Measurements from ENCODE around the gene ZNF354B. TPM values are rescaled to one million over a fixed set of nuclear protein-coding genes. Genes with fewer than 3 reads are reported as not detected.

Gene ZNF354B
- total RNA-seq (2021; fragmentation: NEBNext Ultra II Directional; extraction: Animal tissue kit (Norgen Biotek cat#: 25700)), result 1 to 10 TPM; 5.5 to 6.7 (median 6.1) TPM
- long read RNA-seq, partial matches to known transcripts, result 0 of 2 reads
- long read RNA-seq, other reads (novel, unspliced or antisense), result 1 of 2 reads

GRCh38 chr5:178859625-178860521, at the start of gene ZNF354B:
TSS of gene ZNF354B (plus strand) at chr5:178859953. CDS start at chr5:178861048, 1,095 bp downstream.
- peak; percentile 39 for TF ChIP-seq CTCF (IDR thresholded peaks at IDR 0.05)
- Mint-ChIP-seq H3K4me1 (ENCODE audit: low read depth) (peaks cover 19% of the 10 kb centered on the region), H3K4me3 (peak within 1 kb of the TSS; percentile 92), H3K27ac (peak within 1 kb of the TSS; percentile 70), H3K36me3 (ENCODE audit: low read depth) (peaks cover 22% of the 10 kb centered on the region), H3K9me3 (no peaks in the 10 kb centered on the region), H3K27me3 (ENCODE audit: insufficient read depth) (no peaks in the 10 kb centered on the region; the same call in 1 of the 2 replicates)
- DNase-seq, result peak; percentile 88

GRCh38 chr5:178817506-178817905, 42.2 kb upstream of the ZNF354B start:
- peaks cover 28% of the 10 kb centered on the region for H3K9me3 Mint-ChIP-seq
- no peak for DNase-seq
- H3K4me1 Mint-ChIP-seq (ENCODE audit: low read depth), result no peaks in the 10 kb centered on the region
- no peak overlapping the region for H3K4me3 Mint-ChIP-seq
- no peak for TF ChIP-seq CTCF (IDR thresholded peaks at IDR 0.05)
- H3K27ac Mint-ChIP-seq, result no peak overlapping the region
- no peaks in the 10 kb centered on the region; the same call in 1 of the 2 replicates for H3K27me3 Mint-ChIP-seq (ENCODE audit: insufficient read depth)
- 0 out of 2 replicates have a peak, but pooled peaks cover 6% of the 10 kb centered on the region for H3K36me3 Mint-ChIP-seq (ENCODE audit: low read depth)

GRCh38 chr5:178818094-178818493, 41.7 kb upstream of the ZNF354B start:
- no peak for TF ChIP-seq CTCF (IDR thresholded peaks at IDR 0.05)
- DNase-seq, result no peak
- Mint-ChIP-seq H3K4me1 (ENCODE audit: low read depth) (no peaks in the 10 kb centered on the region), H3K36me3 (ENCODE audit: low read depth) (0 out of 2 replicates have a peak, but pooled peaks cover 4% of the 10 kb centered on the region), H3K27ac (no peak overlapping the region), H3K27me3 (ENCODE audit: insufficient read depth) (no peaks in the 10 kb centered on the region; the same call in 1 of the 2 replicates), H3K4me3 (no peak overlapping the region), H3K9me3 (peaks cover 24% of the 10 kb centered on the region)

- no peak for TF ChIP-seq CTCF (IDR thresholded peaks at IDR 0.05)
- no peak for DNase-seq
Measured at GRCh38 chr5:178820001-178820400, 39.8 kb upstream of the ZNF354B start.

GRCh38 chr5:178825444-178825843, 34.3 kb upstream of the ZNF354B start:
- H3K4me1 Mint-ChIP-seq (ENCODE audit: low read depth), result no peaks in the 10 kb centered on the region
- H3K27me3 Mint-ChIP-seq (ENCODE audit: insufficient read depth), result peaks cover 3% of the 10 kb centered on the region; the same call in 1 of the 2 replicates
- DNase-seq, result no peak
- H3K36me3 Mint-ChIP-seq (ENCODE audit: low read depth), result no peaks in the 10 kb centered on the region
- TF ChIP-seq CTCF (IDR thresholded peaks at IDR 0.05), result no peak
- peaks cover 20% of the 10 kb centered on the region for H3K9me3 Mint-ChIP-seq
- no peak overlapping the region for H3K27ac Mint-ChIP-seq
- H3K4me3 Mint-ChIP-seq, result no peak overlapping the region

More at GRCh38 chr5:178820001-178820400, 39.8 kb upstream of the ZNF354B start:
- Mint-ChIP-seq H3K4me3 (no peak overlapping the region), H3K27ac (no peak overlapping the region), H3K4me1 (ENCODE audit: low read depth) (no peaks in the 10 kb centered on the region), H3K9me3 (peaks cover 21% of the 10 kb centered on the region), H3K36me3 (ENCODE audit: low read depth) (0 out of 2 replicates have a peak, but pooled peaks cover 4% of the 10 kb centered on the region), H3K27me3 (ENCODE audit: insufficient read depth) (no peaks in the 10 kb centered on the region; the same call in 1 of the 2 replicates)

Data from HFFc6 (cell line).